Measurements from ENCODE around the gene CELF4.

Gene CELF4

DNA sequence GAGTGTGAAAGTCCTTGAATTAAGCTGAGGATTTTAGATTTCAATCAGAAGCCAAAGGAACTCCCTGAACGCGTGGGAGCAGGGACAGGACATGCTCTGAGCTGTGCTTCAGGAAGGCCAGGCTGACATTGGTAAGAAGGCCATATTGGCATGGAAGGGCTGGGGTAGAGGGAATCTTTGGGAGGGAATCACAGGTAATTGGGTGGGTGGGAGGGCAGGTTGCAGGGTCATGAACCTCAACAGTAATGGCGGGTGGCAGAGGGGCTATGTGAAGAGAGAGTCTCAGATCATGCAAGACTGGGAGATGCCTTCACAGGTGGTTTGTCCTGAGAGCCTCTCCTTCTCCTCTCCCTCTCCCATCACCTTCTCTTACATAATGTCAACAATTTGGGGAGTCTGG, 18.6 kb upstream of the CELF4 start:
- Mint-ChIP-seq H3K4me1 (ENCODE audit: low read depth) (no peaks in the 10 kb centered on the region), H3K36me3 (ENCODE audit: low read depth) (no peaks in the 10 kb centered on the region), H3K9me3 (no peaks in the 10 kb centered on the region), H3K27me3 (ENCODE audit: low read depth) (no peaks in the 10 kb centered on the region), H3K4me3 (no peak overlapping the region), H3K27ac (no peak overlapping the region)
- no peak for DNase-seq (ENCODE audit: low spot score)

- Mint-ChIP-seq H3K27ac (no peak overlapping the region), H3K27me3 (ENCODE audit: low read depth) (no peaks in the 10 kb centered on the region), H3K36me3 (ENCODE audit: low read depth) (no peaks in the 10 kb centered on the region), H3K9me3 (no peaks in the 10 kb centered on the region), H3K4me1 (ENCODE audit: low read depth) (no peaks in the 10 kb centered on the region), H3K4me3 (no peak overlapping the region)
- no peak for DNase-seq (ENCODE audit: low spot score)
These were observed 16.7 kb upstream of the CELF4 start for GRCh38 chr18:37582261-37582660.

DNA sequence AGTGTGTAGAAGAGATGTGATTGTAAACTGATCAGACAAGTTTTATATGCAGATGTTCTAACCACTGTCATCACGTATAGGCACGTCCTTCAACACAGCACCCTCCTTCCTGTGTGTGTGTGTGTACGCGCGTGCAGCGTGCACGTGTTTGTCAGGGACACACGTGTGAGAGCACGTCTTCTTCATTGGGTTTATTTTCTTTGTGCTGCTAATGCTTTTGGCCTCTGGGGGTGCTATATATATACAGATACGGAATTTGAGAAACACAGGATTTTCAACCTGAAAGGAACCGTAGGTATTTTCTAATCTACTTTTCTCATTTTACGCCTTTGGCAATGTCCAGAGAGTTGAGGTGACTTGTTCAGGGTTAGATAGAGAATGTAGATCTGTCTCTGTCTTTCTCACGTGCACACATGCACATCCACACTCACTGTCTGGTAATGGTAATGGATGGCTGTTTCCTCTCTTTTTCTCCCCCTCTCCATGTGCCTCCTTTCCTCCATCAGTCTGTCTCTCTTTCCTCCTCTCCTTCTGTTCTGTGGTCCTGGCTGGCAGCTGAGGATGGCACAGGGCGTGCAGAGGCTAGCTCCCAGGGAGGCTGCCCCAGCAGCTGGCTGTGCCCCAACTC, 13.4 kb upstream of the CELF4 start:
- no peaks in the 10 kb centered on the region for H3K36me3 Mint-ChIP-seq (ENCODE audit: low read depth)
- H3K9me3 Mint-ChIP-seq: no peaks in the 10 kb centered on the region
- no peaks in the 10 kb centered on the region for H3K4me1 Mint-ChIP-seq (ENCODE audit: low read depth)
- no peak overlapping the region for H3K4me3 Mint-ChIP-seq
- no peak overlapping the region for H3K27ac Mint-ChIP-seq
- DNase-seq (ENCODE audit: low spot score): no peak
- H3K27me3 Mint-ChIP-seq (ENCODE audit: low read depth): no peaks in the 10 kb centered on the region

DNA sequence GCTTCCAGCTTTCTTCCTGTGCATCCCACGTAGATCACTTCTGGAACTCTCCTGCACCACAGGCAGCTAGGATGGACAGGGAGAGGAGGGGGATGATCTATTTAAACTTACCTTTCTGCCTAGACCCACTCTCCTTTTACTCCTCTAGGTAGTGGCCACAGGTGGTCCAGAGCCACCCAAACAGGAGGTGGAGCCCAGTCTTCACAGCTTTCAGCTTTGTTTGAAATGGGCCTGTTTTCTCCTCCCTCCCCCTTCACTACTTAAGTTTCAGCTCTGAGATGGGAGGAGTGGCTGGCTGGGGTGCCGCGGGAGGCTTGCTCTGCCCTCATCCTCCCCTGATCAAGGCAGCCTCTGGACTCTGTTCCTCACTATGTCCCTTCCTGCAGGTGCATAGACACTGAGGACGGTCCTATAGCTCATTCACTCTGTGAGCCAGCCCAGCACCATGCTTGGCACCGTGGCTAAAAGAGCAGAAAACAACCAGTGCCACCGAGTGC, 12.6 kb upstream of the CELF4 start:
- DNase-seq (ENCODE audit: low spot score): no peak
- Mint-ChIP-seq H3K36me3 (ENCODE audit: low read depth) (no peaks in the 10 kb centered on the region), H3K4me1 (ENCODE audit: low read depth) (no peaks in the 10 kb centered on the region), H3K4me3 (no peak overlapping the region), H3K27ac (no peak overlapping the region), H3K27me3 (ENCODE audit: low read depth) (no peaks in the 10 kb centered on the region), H3K9me3 (no peaks in the 10 kb centered on the region)

- Mint-ChIP-seq H3K27ac (no peak overlapping the region), H3K4me1 (ENCODE audit: low read depth) (no peaks in the 10 kb centered on the region), H3K36me3 (ENCODE audit: low read depth) (no peaks in the 10 kb centered on the region), H3K9me3 (no peaks in the 10 kb centered on the region), H3K4me3 (no peak overlapping the region), H3K27me3 (ENCODE audit: low read depth) (no peaks in the 10 kb centered on the region)
- DNase-seq (ENCODE audit: low spot score): no peak
These were observed 11.5 kb upstream of the CELF4 start for GRCh38 chr18:37577051-37577611.

DNA sequence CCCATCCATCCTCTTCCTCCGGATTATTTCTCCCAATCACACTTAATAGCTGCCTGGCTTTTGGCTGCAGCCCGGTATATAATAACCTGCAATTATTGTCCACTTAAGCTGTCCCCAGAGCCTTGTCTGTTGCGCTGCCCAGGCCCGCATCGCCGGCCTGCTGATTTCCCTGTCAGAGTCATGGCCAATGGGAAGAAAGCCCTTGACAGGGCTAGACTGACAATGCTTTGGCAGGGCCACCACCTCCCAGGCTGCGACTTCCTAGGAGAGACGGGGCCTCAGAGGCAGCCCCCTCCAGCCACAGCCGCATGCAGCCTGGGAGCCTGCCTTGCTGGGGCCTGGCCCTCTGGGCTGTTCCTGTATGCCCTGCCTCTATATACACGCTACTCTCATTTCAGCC, 10.0 kb upstream of the CELF4 start:
- H3K27ac Mint-ChIP-seq: no peak overlapping the region
- no peaks in the 10 kb centered on the region for H3K9me3 Mint-ChIP-seq
- H3K27me3 Mint-ChIP-seq (ENCODE audit: low read depth): no peaks in the 10 kb centered on the region

GRCh38 chr18:37574113-37574512, 8.5 kb upstream of the CELF4 start:
- peaks cover 9% of the 10 kb centered on the region for H3K27me3 Mint-ChIP-seq (ENCODE audit: low read depth)
- no peak overlapping the region for H3K27ac Mint-ChIP-seq
- no peaks in the 10 kb centered on the region for H3K4me1 Mint-ChIP-seq (ENCODE audit: low read depth)
- no peak overlapping the region for H3K4me3 Mint-ChIP-seq
- no peaks in the 10 kb centered on the region for H3K36me3 Mint-ChIP-seq (ENCODE audit: low read depth)
- no peak for DNase-seq (ENCODE audit: low spot score)
- no peaks in the 10 kb centered on the region for H3K9me3 Mint-ChIP-seq

More for the DNA sequence above, 10.0 kb upstream of the CELF4 start:
- no peaks in the 10 kb centered on the region for H3K36me3 Mint-ChIP-seq (ENCODE audit: low read depth)
- H3K4me3 Mint-ChIP-seq: no peak overlapping the region
- no peak for DNase-seq (ENCODE audit: low spot score)
- H3K4me1 Mint-ChIP-seq (ENCODE audit: low read depth): no peaks in the 10 kb centered on the region

- no peak overlapping the region for H3K27ac Mint-ChIP-seq
- H3K36me3 Mint-ChIP-seq (ENCODE audit: low read depth): no peaks in the 10 kb centered on the region
- peaks cover 21% of the 10 kb centered on the region for H3K27me3 Mint-ChIP-seq (ENCODE audit: low read depth)
These were observed 7.1 kb upstream of the CELF4 start for GRCh38 chr18:37572736-37573135.

GRCh38 chr18:37571266-37571665, 5.7 kb upstream of the CELF4 start:
- no peak for DNase-seq (ENCODE audit: low spot score)
- Mint-ChIP-seq H3K9me3 (no peaks in the 10 kb centered on the region), H3K36me3 (ENCODE audit: low read depth) (no peaks in the 10 kb centered on the region), H3K4me1 (ENCODE audit: low read depth) (no peaks in the 10 kb centered on the region), H3K27me3 (ENCODE audit: low read depth) (peaks cover 28% of the 10 kb centered on the region), H3K27ac (no peak overlapping the region), H3K4me3 (no peak overlapping the region)

More at GRCh38 chr18:37572736-37573135, 7.1 kb upstream of the CELF4 start:
- H3K4me1 Mint-ChIP-seq (ENCODE audit: low read depth): no peaks in the 10 kb centered on the region
- H3K9me3 Mint-ChIP-seq: no peaks in the 10 kb centered on the region
- DNase-seq (ENCODE audit: low spot score): no peak
- H3K4me3 Mint-ChIP-seq: no peak overlapping the region

- Mint-ChIP-seq H3K9me3 (no peaks in the 10 kb centered on the region), H3K4me1 (ENCODE audit: low read depth) (no peaks in the 10 kb centered on the region), H3K4me3 (no peak overlapping the region), H3K27me3 (ENCODE audit: low read depth) (peaks cover 32% of the 10 kb centered on the region), H3K27ac (no peak overlapping the region), H3K36me3 (ENCODE audit: low read depth) (peaks cover 2% of the 10 kb centered on the region)
- DNase-seq (ENCODE audit: low spot score): no peak
These were observed 4.8 kb upstream of the CELF4 start for GRCh38 chr18:37570336-37570930.

GRCh38 chr18:37568671-37569070, 3.1 kb upstream of the CELF4 start:
- no peak for DNase-seq (ENCODE audit: low spot score)
- H3K4me1 Mint-ChIP-seq (ENCODE audit: low read depth): no peaks in the 10 kb centered on the region
- no peak overlapping the region for H3K27ac Mint-ChIP-seq
- peaks cover 2% of the 10 kb centered on the region for H3K36me3 Mint-ChIP-seq (ENCODE audit: low read depth)
- peaks cover 50% of the 10 kb centered on the region for H3K27me3 Mint-ChIP-seq (ENCODE audit: low read depth)
- H3K9me3 Mint-ChIP-seq: no peaks in the 10 kb centered on the region
- H3K4me3 Mint-ChIP-seq: no peak overlapping the region

DNA sequence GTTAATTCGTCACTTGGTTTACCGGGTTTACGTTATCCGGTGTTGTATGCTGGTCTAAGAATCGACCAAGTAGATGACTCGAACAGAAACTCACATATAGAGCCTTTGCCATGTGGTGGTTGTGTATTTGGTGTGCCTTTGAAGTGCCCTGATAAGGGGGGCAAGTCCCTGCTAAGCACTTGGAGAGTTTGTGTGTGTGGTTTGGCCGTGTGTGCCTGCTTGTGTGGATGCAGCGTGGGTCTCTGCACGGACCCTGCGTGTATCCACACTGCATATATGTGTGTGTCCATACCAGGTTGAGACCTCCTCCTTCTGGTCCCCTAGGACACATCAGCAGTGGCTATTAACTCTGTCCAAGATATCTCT, 2.4 kb upstream of the CELF4 start:
- DNase-seq (ENCODE audit: low spot score): no peak
- H3K36me3 Mint-ChIP-seq (ENCODE audit: low read depth): peaks cover 2% of the 10 kb centered on the region
- peaks cover 55% of the 10 kb centered on the region for H3K27me3 Mint-ChIP-seq (ENCODE audit: low read depth)
- no peak overlapping the region for H3K4me3 Mint-ChIP-seq
- no peak overlapping the region for H3K27ac Mint-ChIP-seq
- no peaks in the 10 kb centered on the region for H3K9me3 Mint-ChIP-seq
- H3K4me1 Mint-ChIP-seq (ENCODE audit: low read depth): no peaks in the 10 kb centered on the region

GRCh38 chr18:37567061-37567993, 1.7 kb upstream of the CELF4 start:
- peaks cover 2% of the 10 kb centered on the region for H3K36me3 Mint-ChIP-seq (ENCODE audit: low read depth)
- H3K9me3 Mint-ChIP-seq: no peaks in the 10 kb centered on the region
- H3K4me1 Mint-ChIP-seq (ENCODE audit: low read depth): no peaks in the 10 kb centered on the region
- H3K27me3 Mint-ChIP-seq (ENCODE audit: low read depth): peaks cover 60% of the 10 kb centered on the region
- H3K4me3 Mint-ChIP-seq: no peak overlapping the region
- no peak overlapping the region for H3K27ac Mint-ChIP-seq
- no peak for DNase-seq (ENCODE audit: low spot score)
